ENCODE measurements around the gene GLIS2. TPM values are rescaled to one million over a fixed set of nuclear protein-coding genes. Genes with fewer than 3 reads are reported as not detected.

The GLIS2 gene
- total RNA-seq, 6 donors from 2014 or later = 10.5 to 35.2 (median 22.6) TPM

DNA sequence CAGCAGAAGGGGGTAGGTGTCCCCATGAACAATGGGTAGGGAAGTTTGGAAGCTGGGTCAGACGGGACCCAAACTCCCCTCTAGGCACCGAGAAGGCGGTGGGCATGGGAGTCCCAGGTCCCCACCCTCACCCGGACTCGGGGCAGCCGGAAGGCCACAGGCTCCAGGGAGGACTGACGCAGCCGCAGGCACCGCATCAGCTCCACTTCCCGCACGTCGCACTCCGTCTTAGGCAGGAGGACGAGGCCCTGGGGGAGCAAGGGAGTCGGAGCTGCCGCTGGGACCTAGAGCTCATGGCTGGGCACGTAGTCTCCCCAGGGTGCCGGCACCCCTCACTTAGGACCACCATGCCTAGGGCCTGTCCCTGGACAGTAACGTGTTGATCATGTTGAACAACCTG is 42.4 kb downstream of the GLIS2 start:
- ATAC-seq (ENCODE audit: low FRiP score in 2 of 2) (no peak), DNase-seq (no peak)
- peaks cover 0 to 5% (median 0%) of the 10 kb centered on the region in 4 donors for H3K4me1 ChIP-seq
- no peak overlapping the region for H3K27ac ChIP-seq
- WGBS, 2 donors = 97 to 99% methylated on average over 18 to 19 of the region's 19 CpGs
- peaks cover 0 to 67% (median 45%) of the 10 kb centered on the region in 4 donors for H3K36me3 ChIP-seq
- no peaks in the 10 kb centered on the region for H3K9me3 ChIP-seq
- H3K4me3 ChIP-seq = no peak overlapping the region
- TF ChIP-seq, protein P1, sequence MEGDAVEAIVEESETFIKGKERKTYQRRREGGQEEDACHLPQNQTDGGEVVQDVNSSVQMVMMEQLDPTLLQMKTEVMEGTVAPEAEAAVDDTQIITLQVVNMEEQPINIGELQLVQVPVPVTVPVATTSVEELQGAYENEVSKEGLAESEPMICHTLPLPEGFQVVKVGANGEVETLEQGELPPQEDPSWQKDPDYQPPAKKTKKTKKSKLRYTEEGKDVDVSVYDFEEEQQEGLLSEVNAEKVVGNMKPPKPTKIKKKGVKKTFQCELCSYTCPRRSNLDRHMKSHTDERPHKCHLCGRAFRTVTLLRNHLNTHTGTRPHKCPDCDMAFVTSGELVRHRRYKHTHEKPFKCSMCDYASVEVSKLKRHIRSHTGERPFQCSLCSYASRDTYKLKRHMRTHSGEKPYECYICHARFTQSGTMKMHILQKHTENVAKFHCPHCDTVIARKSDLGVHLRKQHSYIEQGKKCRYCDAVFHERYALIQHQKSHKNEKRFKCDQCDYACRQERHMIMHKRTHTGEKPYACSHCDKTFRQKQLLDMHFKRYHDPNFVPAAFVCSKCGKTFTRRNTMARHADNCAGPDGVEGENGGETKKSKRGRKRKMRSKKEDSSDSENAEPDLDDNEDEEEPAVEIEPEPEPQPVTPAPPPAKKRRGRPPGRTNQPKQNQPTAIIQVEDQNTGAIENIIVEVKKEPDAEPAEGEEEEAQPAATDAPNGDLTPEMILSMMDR (IDR thresholded peaks at IDR 0.05) = no peak
- TF ChIP-seq EP300 (IDR thresholded peaks at IDR 0.05) (no peak), POLR2AphosphoS5 (IDR thresholded peaks at IDR 0.05) (no peak), POLR2A (IDR thresholded peaks at IDR 0.05) (no peak)
- no peaks in the 10 kb centered on the region for H3K27me3 ChIP-seq

DNA sequence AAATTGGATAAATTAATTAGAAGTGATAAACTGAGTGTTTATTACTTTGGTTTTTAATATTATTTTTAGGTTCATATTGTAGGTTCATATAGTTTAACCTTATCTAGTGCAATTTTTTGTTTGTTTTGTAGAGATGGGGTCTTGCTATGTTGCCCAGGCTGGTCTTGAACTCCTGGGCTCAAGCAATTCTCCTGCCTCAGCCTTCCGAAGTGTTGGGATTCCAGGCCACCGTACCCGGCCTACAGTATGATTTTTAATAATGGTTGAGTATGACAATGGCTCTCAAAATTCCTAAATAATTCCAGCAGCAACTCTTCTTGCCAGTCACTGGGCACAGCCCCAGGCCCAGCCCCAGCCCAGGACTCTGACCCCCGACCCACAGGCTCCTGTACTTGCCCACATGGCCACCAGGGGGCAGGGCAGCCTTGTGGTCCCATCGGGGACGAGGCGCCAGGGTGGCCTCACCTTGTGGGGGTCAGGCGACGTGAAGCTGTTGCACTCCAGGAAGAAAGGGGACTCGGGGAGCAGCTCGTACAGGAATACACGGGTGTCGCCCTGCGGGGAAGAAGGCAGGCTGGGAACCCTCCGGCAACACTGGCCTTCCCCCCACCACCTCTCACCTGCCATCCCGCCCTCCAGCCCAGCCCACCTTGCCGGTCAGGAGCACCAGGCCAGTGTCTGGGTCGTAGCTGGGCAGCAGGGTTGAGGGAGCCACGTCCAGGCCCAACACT is 43.1 kb downstream of the GLIS2 start:
- no peaks in the 10 kb centered on the region for H3K27me3 ChIP-seq
- H3K36me3 ChIP-seq = peaks cover 2 to 74% (median 51%) of the 10 kb centered on the region in 4 donors
- ATAC-seq (ENCODE audit: low FRiP score in 2 of 2) (peak; percentile 74 to 80), DNase-seq (peak; percentile 57 to 90)
- no peak overlapping the region for H3K27ac ChIP-seq
- TF ChIP-seq POLR2A (IDR thresholded peaks at IDR 0.05) = no peak
- TF ChIP-seq, protein P1 (IDR thresholded peaks at IDR 0.05) = peak; percentile 94 to 99 (median 96)
- H3K4me1 ChIP-seq = peaks cover 0 to 5% (median 0%) of the 10 kb centered on the region in 4 donors
- no peaks in the 10 kb centered on the region for H3K9me3 ChIP-seq
- WGBS, 2 donors = 55 to 59% methylated on average over 17 to 19 of the region's 19 CpGs
- H3K4me3 ChIP-seq = no peak overlapping the region

DNA sequence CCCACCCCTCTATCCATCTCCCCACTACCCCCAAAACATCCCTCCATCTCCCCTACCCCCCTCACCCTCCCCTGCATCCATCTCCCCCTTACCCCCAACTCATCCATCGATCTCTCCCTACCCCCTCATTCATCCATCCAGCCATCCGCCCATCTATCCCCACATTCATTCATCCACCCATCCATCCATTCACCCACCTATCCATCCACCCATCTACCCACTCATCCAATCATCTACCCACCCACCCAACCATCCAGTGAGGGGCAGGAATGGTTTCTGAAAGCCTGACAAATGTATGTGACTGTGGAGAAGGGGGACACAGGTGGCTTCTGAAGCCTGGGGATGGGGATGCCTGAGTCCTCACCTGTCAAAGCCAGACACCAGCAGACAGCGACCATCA is 44.0 kb downstream of the GLIS2 start:
- WGBS, 2 donors = 90 to 93% methylated on average over 3 of the region's 3 CpGs
- H3K9me3 ChIP-seq = no peaks in the 10 kb centered on the region
- H3K4me3 ChIP-seq = no peak overlapping the region
- peaks cover 5 to 75% (median 54%) of the 10 kb centered on the region in 4 donors for H3K36me3 ChIP-seq
- ATAC-seq (ENCODE audit: low FRiP score in 2 of 2) (no peak), DNase-seq (no peak)
- no peaks in the 10 kb centered on the region for H3K27me3 ChIP-seq
- peaks cover 0 to 5% (median 0%) of the 10 kb centered on the region in 4 donors for H3K4me1 ChIP-seq
- TF ChIP-seq POLR2A (IDR thresholded peaks at IDR 0.05) (no peak), POLR2AphosphoS5 (IDR thresholded peaks at IDR 0.05) (no peak), EP300 (IDR thresholded peaks at IDR 0.05) (no peak)
- TF ChIP-seq, protein P1 (IDR thresholded peaks at IDR 0.05) = no peak
- no peak overlapping the region for H3K27ac ChIP-seq

DNA sequence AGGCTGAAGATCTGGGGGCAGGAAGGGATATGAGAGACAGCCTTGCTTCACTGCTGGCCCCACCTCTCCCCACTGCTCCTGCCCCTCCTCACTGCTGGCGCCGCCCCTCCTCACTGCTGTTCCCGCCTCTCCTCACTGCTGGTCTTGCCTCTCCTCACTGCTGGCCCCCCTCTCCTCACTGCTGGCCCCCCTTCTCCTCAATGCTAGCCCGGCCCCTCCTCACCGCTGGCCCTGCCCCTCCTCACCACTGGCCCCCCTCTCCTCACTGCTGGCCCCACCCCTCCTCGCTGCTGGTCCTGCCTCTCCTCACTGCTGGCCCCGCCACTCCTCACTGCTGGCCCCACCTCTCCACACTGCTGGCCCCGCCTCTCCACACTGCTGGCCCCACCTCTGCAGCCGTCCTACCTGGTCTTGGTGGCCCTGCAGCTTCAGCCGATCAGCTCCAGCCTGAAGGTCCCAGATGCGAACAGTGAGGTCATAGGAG is 44.7 kb downstream of the GLIS2 start:
- peaks cover 0 to 5% (median 0%) of the 10 kb centered on the region in 4 donors for H3K4me1 ChIP-seq
- 89 to 92% methylated on average over 9 to 10 of the region's 11 CpGs for WGBS, 2 donors
- no peak for ATAC-seq (ENCODE audit: low FRiP score in 2 of 2)

More for the DNA sequence above, 44.7 kb downstream of the GLIS2 start:
- no peaks in the 10 kb centered on the region for H3K27me3 ChIP-seq
- no peak overlapping the region for H3K27ac ChIP-seq
- no peak overlapping the region for H3K4me3 ChIP-seq
- H3K36me3 ChIP-seq = peaks cover 5 to 78% (median 57%) of the 10 kb centered on the region in 4 donors
- TF ChIP-seq POLR2A (IDR thresholded peaks at IDR 0.05) (no peak), EP300 (IDR thresholded peaks at IDR 0.05) (no peak)
- TF ChIP-seq, protein P1 (IDR thresholded peaks at IDR 0.05) = no peak
- H3K9me3 ChIP-seq = no peaks in the 10 kb centered on the region
- peak in 1 of 2 donors; percentile 58 for DNase-seq
